ENCODE results near the gene TGM1.

Gene TGM1

DNA sequence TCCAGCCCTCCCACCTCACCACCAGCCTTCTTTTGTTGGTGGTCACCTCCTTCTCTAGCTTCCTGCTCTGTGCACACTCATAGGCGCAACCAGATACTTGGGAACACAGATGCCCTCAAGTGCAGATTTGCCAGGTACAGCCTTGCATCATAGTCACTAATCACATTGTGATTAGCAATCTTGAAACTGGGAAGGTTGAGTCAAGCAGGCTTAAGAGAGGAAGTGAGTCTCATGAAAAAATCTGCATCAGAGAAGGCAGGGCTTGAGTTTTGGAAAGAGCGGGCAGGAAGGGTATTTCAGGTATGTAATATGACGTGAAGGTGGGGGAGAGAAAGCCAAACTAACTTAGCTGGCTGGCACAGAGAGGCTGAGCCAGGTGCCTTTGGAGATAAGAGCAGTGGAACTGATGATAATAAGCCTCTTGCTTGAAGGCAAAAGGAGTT is 11.1 kb upstream of the TGM1 start:
- no peaks in the 10 kb centered on the region for H3K27me3 Mint-ChIP-seq (ENCODE audit: low read depth)
- no peaks in the 10 kb centered on the region for H3K9me3 Mint-ChIP-seq
- no peaks in the 10 kb centered on the region for H3K36me3 Mint-ChIP-seq (ENCODE audit: low read depth)
- H3K27ac Mint-ChIP-seq = no peak overlapping the region
- no peak for TF ChIP-seq CTCF (IDR thresholded peaks at IDR 0.05; ENCODE audit: unreplicated experiment in 3 of 3)
- peaks cover 14% of the 10 kb centered on the region for H3K4me1 Mint-ChIP-seq
- H3K4me3 Mint-ChIP-seq = no peak overlapping the region

- H3K27me3 Mint-ChIP-seq (ENCODE audit: low read depth) = no peaks in the 10 kb centered on the region
- peak in 1 of 3 experiments; percentile 16 for TF ChIP-seq CTCF (IDR thresholded peaks at IDR 0.05; ENCODE audit: unreplicated experiment in 3 of 3)
- no peaks in the 10 kb centered on the region for H3K9me3 Mint-ChIP-seq
Observed at GRCh38 chr14:24273422-24273998, 10.5 kb upstream of the TGM1 start.

DNA sequence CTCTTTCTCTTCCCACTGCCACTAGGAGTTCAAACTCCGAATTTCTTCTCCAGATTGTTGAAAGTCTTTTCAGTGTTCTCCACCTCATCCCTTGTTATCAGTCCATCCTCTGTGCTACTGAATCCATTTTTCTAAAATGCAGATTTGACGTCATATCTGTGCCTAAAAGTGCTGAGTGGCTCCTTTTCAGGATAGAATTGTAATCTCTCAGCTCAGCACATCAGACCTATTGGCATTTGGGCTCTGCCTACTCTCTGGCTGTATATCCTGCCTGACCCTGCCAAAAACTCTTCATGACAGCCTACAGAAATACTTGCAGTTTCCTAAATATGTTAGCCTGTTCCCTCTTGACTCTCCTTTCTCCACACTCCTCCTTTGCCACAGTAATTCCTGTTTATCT is 9.5 kb upstream of the TGM1 start:
- Mint-ChIP-seq H3K4me1 (peaks cover 14% of the 10 kb centered on the region), H3K27me3 (ENCODE audit: low read depth) (no peaks in the 10 kb centered on the region), H3K27ac (peak overlapping the region; percentile 46 to 88 (median 78)), H3K36me3 (ENCODE audit: low read depth) (no peaks in the 10 kb centered on the region), H3K9me3 (no peaks in the 10 kb centered on the region), H3K4me3 (peak overlapping the region; percentile 90 to 92 (median 91))
- TF ChIP-seq CTCF (IDR thresholded peaks at IDR 0.05; ENCODE audit: unreplicated experiment in 3 of 3) = no peak

More at GRCh38 chr14:24273422-24273998, 10.5 kb upstream of the TGM1 start:
- peak overlapping the region; percentile 68 to 82 (median 78) for H3K4me3 Mint-ChIP-seq
- peak overlapping the region in 2 of 3 experiments; percentile 8 to 33 for H3K27ac Mint-ChIP-seq
- no peaks in the 10 kb centered on the region for H3K36me3 Mint-ChIP-seq (ENCODE audit: low read depth)
- H3K4me1 Mint-ChIP-seq = peaks cover 14% of the 10 kb centered on the region

- Mint-ChIP-seq H3K9me3 (no peaks in the 10 kb centered on the region), H3K27me3 (ENCODE audit: low read depth) (no peaks in the 10 kb centered on the region), H3K4me1 (peaks cover 14% of the 10 kb centered on the region), H3K27ac (peak overlapping the region; percentile 46 to 88 (median 78)), H3K4me3 (peak overlapping the region; percentile 90 to 92 (median 91)), H3K36me3 (ENCODE audit: low read depth) (peaks cover 5% of the 10 kb centered on the region)
- TF ChIP-seq CTCF (IDR thresholded peaks at IDR 0.05; ENCODE audit: unreplicated experiment in 3 of 3) = no peak
Observed at GRCh38 chr14:24271834-24272263, 8.9 kb upstream of the TGM1 start.

GRCh38 chr14:24271134-24271833 is 8.3 kb upstream of the TGM1 start, which contains the start of gene RABGGTA:
Gene RABGGTA, minus strand, starts transcription at chr14:24271597. Its CDS starts 482 bp downstream, at chr14:24271115.
- Mint-ChIP-seq H3K36me3 (ENCODE audit: low read depth) (peaks cover 5% of the 10 kb centered on the region), H3K4me1 (peaks cover 14% of the 10 kb centered on the region), H3K27ac (peak within 1 kb of the TSS; percentile 46 to 97 (median 97)), H3K9me3 (no peaks in the 10 kb centered on the region), H3K27me3 (ENCODE audit: low read depth) (no peaks in the 10 kb centered on the region), H3K4me3 (peak within 1 kb of the TSS; percentile 90 to 96 (median 95))
- TF ChIP-seq CTCF (IDR thresholded peaks at IDR 0.05; ENCODE audit: unreplicated experiment in 3 of 3) = peak; percentile 70 to 75 (median 71)
